ENCODE measurements around the gene ADGRG6.

DNA sequence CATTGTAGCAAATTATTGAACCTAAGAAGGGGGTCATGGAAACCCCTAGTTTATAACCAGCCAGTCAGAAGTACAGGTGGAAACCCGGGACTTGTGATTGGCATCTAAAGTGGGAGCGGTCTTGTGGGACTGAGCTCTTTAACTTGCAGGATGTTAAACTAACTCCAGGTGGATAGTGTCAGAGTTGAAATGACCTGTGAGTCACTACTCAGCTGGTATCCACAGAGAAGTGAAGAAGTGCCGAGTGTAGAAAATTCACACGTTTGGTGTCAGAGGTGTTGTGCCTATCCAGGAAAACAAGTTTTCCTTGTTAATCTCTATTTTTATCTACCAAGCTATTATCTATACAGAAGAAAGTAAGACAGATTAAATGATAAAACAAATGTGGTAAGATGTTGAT, 179.7 kb downstream of the ADGRG6 start:
- TF ChIP-seq TARDBP (IDR thresholded peaks at IDR 0.05) (no peak), HDGF (IDR thresholded peaks at IDR 0.05; ENCODE audit: borderline replicate concordance) (no peak), SP1 (IDR thresholded peaks at IDR 0.05) (no peak), SUZ12 (IDR thresholded peaks at IDR 0.05) (no peak), ELF4 (IDR thresholded peaks at IDR 0.05) (no peak), FOXK2 (IDR thresholded peaks at IDR 0.05) (no peak), ZNF384 (IDR thresholded peaks at IDR 0.05) (no peak), FOXA1 (IDR thresholded peaks at IDR 0.05) (no peak), BHLHE40 (IDR thresholded peaks at IDR 0.05; ENCODE audit: borderline replicate concordance) (no peak), LEF1 (IDR thresholded peaks at IDR 0.05; ENCODE audit: borderline replicate concordance) (no peak), FOXM1 (IDR thresholded peaks at IDR 0.05; ENCODE audit: borderline replicate concordance) (no peak), CTBP1 (IDR thresholded peaks at IDR 0.05; ENCODE audit: borderline replicate concordance) (no peak)

Data from HEK293T (cell line).